GM19351 (cell line): ENCODE results near the gene SYT3.
"Not testable (repeated sequence)": the region's sequence is repeated elsewhere in the genome, so short reads cannot be mapped to it uniquely, and the experiment has no call there.

ENCODE experiments used
- ATAC-seq: cut with Tn5 transposase; IDR thresholded peaks from one replicate; pipeline ENCODE4 v1.9.1; 2021; ENCODE audit warnings: mild to moderate bottlenecking, moderate library complexity; ENCODE audit not compliant: unreplicated experiment

SYT3 gene

DNA sequence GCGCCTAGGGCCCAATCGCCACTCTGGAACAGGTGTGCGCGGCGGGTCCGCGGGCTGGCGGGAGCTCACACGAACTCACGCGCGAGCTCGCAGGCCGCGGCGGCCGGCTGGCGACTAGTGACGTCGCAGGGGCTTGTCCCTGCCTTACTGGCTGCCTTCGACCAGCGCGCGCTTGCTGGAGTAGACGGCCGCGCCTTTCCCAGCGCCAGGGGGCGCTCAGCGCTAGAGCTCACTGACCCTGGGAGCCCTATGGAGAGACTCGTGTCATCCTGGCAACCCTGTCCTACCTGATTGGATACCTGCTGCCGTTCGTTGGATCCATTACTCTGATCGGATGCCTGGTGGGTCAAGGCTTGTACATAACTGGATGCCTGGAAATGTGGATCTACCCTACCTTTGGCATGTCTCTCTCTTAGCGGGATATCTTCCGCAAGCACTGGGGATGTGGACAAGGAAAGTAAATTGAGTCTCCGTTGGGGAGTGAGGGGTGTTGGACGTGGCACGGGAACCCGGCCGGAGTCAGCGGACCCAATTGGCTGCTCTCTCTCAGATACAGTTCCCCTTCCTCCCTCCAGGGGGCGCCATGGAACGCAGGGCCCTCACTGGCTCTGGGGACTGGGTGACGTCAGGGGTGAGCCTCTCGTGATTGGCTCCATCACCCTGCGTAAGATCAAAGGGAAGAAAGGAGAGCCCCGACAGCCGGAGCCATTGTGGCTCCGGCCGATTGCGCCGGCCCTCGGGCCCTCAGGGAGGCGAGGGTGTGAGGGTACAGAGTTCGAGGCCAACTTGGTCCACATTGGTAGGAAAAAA, 35.2 kb downstream of the SYT3 start:
- ATAC-seq = not testable (repeated sequence)

DNA sequence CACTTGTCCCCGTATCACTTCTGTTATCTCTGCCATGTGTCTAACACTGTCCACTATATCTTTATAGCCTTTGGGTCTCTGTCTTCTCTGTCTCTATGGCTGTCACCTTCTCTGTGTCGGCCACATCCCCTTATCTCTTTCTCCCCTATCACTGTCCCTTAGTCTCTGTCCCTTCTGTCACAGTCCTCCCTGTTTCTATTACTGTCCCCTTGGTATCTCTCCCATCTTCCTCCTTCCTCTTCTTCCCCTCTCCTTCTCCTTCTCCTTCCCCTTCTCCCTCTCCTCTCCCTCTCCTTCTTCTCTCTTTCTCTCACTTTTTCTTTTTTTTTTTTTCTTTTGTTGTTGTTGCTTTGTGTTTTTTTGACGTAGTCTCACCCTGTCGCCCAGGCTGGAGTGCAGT, 36.7 kb downstream of the SYT3 start:
- no peak for ATAC-seq

DNA sequence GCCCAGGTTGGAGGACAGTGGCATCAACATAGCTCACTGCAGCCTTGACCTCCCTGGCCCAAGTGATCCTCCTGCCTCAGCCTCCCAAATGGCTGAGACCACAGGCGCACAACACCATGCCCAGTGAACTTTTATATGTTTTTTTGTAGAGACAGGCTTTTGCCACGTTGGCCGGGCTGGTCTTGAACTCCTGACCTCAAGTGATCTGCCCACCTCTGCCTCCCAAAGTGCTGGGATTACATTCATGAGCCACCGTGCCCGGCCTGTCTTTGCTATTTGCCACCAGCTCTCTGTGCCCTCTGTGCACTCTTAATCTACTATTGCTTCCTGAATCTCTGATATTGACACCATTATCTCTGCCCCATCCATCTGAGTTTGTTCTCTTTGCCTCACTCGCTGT, 37.2 kb downstream of the SYT3 start:
- ATAC-seq = no peak

DNA sequence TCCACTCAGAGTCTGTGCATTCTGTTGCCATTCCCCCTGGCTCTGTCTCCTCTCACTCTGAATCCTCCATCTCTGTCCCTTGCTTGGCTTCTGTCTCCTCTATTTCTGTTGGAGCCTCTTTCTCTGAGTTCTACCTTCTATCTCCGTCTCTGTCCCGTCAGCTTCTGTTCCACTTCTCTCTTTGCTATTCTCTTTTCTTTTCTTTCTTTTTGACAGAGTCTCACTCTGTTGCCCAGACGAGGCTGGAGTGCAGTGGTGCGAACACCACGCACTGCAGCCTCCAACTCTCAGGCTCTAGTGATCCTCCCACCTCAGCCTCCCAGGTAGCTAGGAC, 37.6 kb downstream of the SYT3 start:
- ATAC-seq = no peak

DNA sequence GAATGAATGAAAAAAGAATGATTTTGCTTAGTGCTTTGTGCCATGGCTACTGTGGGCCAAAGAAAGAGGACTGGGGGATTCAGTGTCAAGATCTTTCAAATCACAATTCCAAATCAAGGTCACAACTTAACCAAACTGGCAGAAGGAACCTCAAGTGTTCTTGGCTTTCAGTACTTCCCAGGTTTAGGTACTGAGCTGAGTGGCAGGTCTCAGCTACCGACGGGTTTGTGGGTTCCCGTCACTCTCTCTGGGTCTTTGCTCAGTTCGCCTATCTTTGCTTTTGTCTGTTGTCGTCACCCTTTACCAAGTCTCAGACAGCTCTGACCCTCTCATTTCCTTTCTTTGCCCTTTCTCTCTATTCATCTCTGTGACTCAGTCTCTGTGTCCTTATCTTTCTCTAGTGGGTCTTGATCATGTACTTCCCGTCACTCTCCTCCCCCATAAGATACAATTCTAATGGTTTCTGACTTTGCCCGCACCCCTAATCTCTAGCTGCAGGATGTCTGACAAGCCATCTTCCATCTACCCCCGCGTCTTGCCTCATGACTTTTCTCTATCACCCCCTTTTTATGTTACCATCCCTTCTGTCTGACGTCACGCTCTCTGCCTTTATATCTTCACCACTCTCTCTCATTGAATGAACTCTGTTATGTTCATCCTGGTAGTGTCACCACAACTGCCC, 38.1 kb downstream of the SYT3 start:
- ATAC-seq = no peak

DNA sequence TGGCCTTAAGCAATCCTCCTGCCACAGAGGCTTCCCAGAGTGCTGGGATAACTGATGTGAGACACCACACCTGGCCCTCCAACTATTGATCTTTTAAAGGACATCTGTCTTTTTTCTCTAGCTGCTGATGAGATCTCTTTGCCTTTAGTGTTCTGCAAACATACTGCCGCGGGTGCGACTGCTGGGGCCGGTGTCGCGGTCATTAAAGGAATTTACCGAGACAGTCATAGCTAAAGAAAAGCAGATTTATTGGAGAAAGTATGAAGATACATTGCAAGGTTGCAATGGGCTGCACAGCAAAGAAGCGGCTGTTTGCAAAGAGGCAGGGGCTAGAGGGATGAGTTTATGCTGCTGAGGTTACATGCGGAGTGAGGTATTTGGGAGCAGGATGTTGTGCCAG, 40.3 kb downstream of the SYT3 start:
- no peak for ATAC-seq

DNA sequence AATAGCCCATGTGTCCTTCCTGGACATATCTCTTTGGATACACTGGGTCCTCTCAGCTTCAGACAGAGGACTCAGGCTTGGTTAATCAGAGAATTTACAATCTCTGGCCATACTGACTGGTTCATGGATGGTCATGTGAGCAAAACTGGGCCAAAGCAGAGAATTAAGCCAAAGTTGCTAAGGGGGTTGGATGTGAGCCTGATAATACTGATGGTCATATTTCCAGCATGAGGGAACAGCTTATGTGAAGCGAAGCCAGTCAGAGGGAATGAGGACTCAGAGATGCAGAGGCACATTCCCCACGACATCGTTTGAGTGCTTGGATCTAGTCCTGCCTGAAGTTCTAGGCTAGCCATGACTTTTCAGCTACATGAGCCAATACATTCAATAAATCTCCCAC, 49.5 kb downstream of the SYT3 start:
- ATAC-seq = no peak

DNA sequence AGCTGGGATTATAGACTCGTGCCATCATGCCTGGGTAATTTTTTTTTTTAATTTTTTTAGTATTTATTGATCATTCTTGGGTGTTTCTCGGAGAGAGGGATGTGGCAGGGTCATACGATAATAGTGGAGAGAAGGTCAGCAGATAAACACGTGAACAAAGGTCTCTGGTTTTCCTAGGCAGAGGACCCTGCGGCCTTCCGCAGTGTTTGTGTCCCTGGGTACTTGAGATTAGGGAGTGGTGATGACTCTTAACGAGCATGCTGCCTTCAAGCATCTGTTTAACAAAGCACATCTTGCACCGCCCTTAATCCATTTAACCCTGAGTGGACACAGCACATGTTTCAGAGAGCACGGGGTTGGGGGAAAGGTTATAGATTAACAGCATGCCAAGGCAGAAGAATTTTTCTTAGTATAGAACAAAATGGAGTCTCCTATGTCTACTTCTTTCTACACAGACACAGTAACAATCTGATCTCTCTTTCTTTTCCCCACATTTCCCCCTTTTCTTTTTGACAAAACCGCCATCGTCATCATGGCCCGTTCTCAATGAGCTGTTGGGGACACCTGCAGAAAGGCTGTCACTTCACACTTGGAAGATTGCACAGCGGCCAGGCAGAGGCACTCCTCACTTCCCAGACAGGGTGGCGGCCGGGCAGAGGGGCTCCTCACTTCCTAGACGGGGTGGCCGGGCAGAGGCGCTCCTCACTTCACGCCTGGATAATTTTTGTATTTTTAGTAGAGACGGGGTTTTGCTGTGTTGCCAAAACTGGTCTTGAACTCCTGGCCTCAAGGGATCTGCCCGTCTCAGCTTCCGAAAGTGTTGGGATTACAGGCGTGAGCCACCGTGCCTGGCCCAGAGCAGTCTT, 57.7 kb downstream of the SYT3 start:
- not testable (repeated sequence) for ATAC-seq

DNA sequence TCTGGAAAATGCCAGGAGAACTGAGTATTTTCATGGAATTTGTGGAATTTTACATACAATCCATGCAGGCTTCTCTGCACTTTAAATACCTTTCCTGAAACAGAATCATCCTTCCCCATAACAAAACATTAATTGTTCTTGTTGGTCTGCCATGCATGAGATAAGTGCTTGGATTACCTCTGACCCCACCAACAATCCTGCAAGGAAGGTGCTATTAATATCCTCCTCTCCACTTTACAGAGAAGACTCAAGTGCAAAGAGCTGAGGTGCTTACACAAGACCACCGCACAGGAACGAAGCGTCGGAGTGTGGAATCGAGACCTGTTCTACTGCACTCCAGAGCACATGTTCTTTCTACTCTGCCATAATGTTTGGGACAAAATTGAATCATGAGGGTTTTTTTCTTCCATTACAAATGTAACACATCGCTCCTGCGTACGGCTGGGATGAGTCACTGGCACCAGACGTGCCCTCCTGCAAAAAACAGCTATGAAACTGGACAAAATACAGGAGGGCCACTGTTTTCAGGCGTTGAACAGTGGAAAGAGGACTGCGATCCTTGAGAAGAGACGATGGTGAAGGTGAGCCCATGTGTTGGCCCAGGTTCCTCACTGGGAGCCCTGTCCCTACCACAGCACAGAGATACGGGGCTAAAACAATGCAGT, 58.6 kb downstream of the SYT3 start:
- no peak for ATAC-seq

DNA sequence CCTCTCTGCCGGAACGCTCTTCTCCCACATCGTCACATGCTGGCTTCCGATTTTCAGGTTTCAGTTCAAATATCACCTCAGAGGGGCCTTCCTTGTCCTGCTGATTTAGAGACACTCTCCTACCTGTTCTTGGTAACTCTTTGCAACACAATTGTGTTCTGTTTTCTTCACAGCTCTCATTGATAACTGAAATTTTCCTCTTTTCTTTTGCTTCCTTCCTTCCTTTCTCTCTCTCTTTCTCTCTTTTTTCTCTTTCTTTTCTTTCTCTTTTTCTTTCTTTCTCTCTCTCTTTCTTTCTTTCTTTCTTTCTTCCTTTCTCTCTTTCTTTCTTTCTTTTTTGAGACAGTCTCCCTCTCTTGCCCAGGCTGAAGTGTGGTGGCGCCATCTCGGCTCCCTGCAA, 59.4 kb downstream of the SYT3 start:
- ATAC-seq = no peak

DNA sequence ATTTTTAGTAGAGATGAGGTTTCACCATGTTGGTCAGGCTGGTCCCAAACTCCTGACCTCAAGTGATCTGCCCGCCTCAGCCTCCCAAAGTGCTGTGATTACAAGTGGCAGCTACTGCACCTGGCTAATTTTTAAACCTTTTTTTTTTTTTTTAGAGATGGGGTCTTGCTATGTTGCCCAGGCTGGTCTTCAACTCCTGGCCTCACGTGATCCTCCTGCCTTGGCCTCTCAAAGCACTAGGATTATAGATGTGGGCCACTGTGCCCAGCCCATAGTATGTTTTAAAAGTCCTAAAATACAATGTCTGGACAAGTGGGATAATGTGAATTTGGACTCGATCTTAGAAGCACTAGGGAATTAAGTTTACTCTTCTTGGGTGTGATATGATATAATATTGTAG, 62.9 kb downstream of the SYT3 start:
- ATAC-seq = not testable (repeated sequence)

DNA sequence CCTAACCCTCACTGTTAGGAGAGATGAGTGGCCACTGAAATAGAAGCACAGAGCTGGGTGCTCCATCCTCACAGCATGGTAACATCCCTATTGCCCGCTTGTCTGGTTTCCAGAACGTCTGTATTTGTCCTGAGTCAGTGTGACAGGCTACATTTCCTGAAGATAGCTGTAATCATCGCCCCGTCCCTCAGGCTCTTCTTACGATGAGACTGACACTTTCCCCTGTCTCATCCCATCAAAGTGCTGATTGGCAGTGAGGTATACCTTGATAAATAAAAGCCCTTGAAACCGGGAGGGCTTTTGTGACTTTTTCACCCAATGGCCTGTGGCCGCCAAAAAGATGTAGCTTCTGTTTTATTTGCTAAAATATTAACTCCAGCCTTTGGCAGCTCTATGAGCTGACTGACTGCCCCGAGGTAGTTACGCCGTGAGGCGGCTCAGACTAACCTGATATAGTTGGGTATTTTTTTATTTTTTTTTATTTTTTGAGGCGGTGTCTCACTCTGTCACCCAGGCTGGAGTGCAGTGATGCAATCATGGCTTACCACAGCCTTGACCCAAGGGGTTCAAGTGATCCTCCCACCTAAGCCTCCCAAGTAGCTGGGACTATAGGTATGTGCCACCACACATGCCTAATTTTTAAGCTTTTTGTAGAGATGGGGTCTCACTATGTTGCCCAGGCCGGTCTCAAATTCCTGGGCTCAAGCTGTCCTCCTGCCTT, 65.8 kb downstream of the SYT3 start:
- ATAC-seq = no peak
